ENCODE data around the gene CEP89.

CEP89 gene

GRCh38 chr19:32917616-32917996 is 54.2 kb downstream of the CEP89 start:
- no peak for DNase-seq (ENCODE audit: low read depth)
- TF ChIP-seq CTCF (conservative IDR thresholded peaks at IDR 0.05; ENCODE audit: low read length) = no peak

GRCh38 chr19:32916969-32917615 is 54.7 kb downstream of the CEP89 start:
- no peak overlapping the region for H3K4me3 ChIP-seq (ENCODE audit: low read length)
- TF ChIP-seq CTCF (conservative IDR thresholded peaks at IDR 0.05; ENCODE audit: low read length) = no peak
- DNase-seq (ENCODE audit: low read depth) = no peak

More at GRCh38 chr19:32917616-32917996, 54.2 kb downstream of the CEP89 start:
- no peak overlapping the region for H3K4me3 ChIP-seq (ENCODE audit: low read length)

- no peak for TF ChIP-seq CTCF (conservative IDR thresholded peaks at IDR 0.05; ENCODE audit: low read length)
- peak; percentile 9 for DNase-seq (ENCODE audit: low read depth)
- H3K4me3 ChIP-seq (ENCODE audit: low read length) = no peak overlapping the region
Observed at GRCh38 chr19:32914879-32915660, 56.7 kb downstream of the CEP89 start.

GRCh38 chr19:32911467-32911866 is 60.3 kb downstream of the CEP89 start:
- H3K4me3 ChIP-seq (ENCODE audit: low read length) = no peak overlapping the region
- TF ChIP-seq CTCF (conservative IDR thresholded peaks at IDR 0.05; ENCODE audit: low read length) = no peak
- DNase-seq (ENCODE audit: low read depth) = no peak

GRCh38 chr19:32910874-32911273 is 60.9 kb downstream of the CEP89 start:
- no peak for DNase-seq (ENCODE audit: low read depth)
- no peak overlapping the region for H3K4me3 ChIP-seq (ENCODE audit: low read length)
- no peak for TF ChIP-seq CTCF (conservative IDR thresholded peaks at IDR 0.05; ENCODE audit: low read length)

- DNase-seq (ENCODE audit: low read depth) = no peak
- H3K4me3 ChIP-seq (ENCODE audit: low read length) = no peak overlapping the region
- no peak for TF ChIP-seq CTCF (conservative IDR thresholded peaks at IDR 0.05; ENCODE audit: low read length)
Observed at GRCh38 chr19:32910094-32910493, 61.7 kb downstream of the CEP89 start.

- TF ChIP-seq CTCF (conservative IDR thresholded peaks at IDR 0.05; ENCODE audit: low read length) = no peak
- no peak for DNase-seq (ENCODE audit: low read depth)
- H3K4me3 ChIP-seq (ENCODE audit: low read length) = no peak overlapping the region
Observed at GRCh38 chr19:32909257-32909656, 62.5 kb downstream of the CEP89 start.
